KMS-11 (cell line): ENCODE data around the gene NCCRP1.

Experiments
- H2AFZ ChIP-seq: fragments of 200-600 bp; sonication (generic); 2 replicates; pipeline ENCODE4 v1.6.1; 2016; ENCODE audit warnings: antibody characterized with exemption, mixed run types, low read depth
- H3K27ac ChIP-seq: fragments of 200-600 bp; sonication (generic); 2 replicates; pipeline ENCODE4 v1.6.1; 2016; ENCODE audit warnings: mild to moderate bottlenecking, mixed run types
- H3K27me3 ChIP-seq: fragments of 200-600 bp; sonication (generic); 2 replicates; pipeline ENCODE4 v1.6.1; 2017; ENCODE audit warnings: mild to moderate bottlenecking, low read depth, mixed run types, moderate library complexity; ENCODE audit not compliant: insufficient read depth
- H3K36me3 ChIP-seq: fragments of 200-600 bp; sonication (generic); 2 replicates; pipeline ENCODE4 v1.6.1; 2017; ENCODE audit warnings: mild to moderate bottlenecking, mixed run types; ENCODE audit not compliant: insufficient read depth
- H3K4me1 ChIP-seq: fragments of 200-600 bp; sonication (generic); 2 replicates; pipeline ENCODE4 v1.6.1; 2016; ENCODE audit warnings: mild to moderate bottlenecking, low read depth, mixed run types; ENCODE audit not compliant: poor library complexity, severe bottlenecking
- H3K4me2 ChIP-seq: fragments of 200-600 bp; sonication (generic); 2 replicates; pipeline ENCODE4 v1.7.0; 2016; ENCODE audit warnings: mild to moderate bottlenecking, mixed run types
- H3K4me3 ChIP-seq: fragments of 200-600 bp; sonication (generic); IDR thresholded peaks from 2 replicates; pipeline ENCODE4 v1.6.1; 2017; ENCODE audit warnings: low read depth, low read length, mixed read lengths; ENCODE audit not compliant: insufficient read depth
- H3K79me2 ChIP-seq: fragments of 200-600 bp; sonication (generic); 2 replicates; pipeline ENCODE4 v1.6.1; 2016; ENCODE audit warnings: low read depth, mixed run types; ENCODE audit not compliant: insufficient read depth
- H3K9ac ChIP-seq: fragments of 200-600 bp; sonication (generic); 2 replicates; pipeline ENCODE4 v1.6.1; 2016; ENCODE audit warnings: mild to moderate bottlenecking, mixed run types
- H4K20me1 ChIP-seq: fragments of 200-600 bp; sonication (generic); 2 replicates; pipeline ENCODE4 v1.6.1; 2016; ENCODE audit warnings: mild to moderate bottlenecking, mixed run types; ENCODE audit not compliant: insufficient read depth
- CTCF ChIP-seq: fragments of 200-600 bp; sonication (generic); conservative IDR thresholded peaks from 2 replicates; pipeline ENCODE4 v1.6.1; 2017; ENCODE audit warnings: low read depth, mild to moderate bottlenecking, antibody characterized with exemption, low read length, moderate library complexity, mixed read lengths

Gene NCCRP1

GRCh38 chr19:39174142-39174541 lies 22.6 kb upstream of the NCCRP1 start:
- H3K36me3 ChIP-seq = no peaks in the 10 kb centered on the region
- H3K4me1 ChIP-seq = no peaks in the 10 kb centered on the region
- H3K4me3 ChIP-seq = no peak overlapping the region
- H3K27me3 ChIP-seq = no peaks in the 10 kb centered on the region
- no peaks in the 10 kb centered on the region for H3K79me2 ChIP-seq
- no peak overlapping the region for H3K4me2 ChIP-seq
- H3K9ac ChIP-seq = no peak overlapping the region
- no peak overlapping the region for H3K27ac ChIP-seq
- no peak for TF ChIP-seq CTCF
- H4K20me1 ChIP-seq = no peaks in the 10 kb centered on the region
- no peak overlapping the region for H2AFZ ChIP-seq

- Histone ChIP-seq H4K20me1 (no peaks in the 10 kb centered on the region), H3K9ac (no peak overlapping the region), H3K4me2 (no peak overlapping the region), H3K4me3 (no peak overlapping the region), H3K36me3 (no peaks in the 10 kb centered on the region), H3K27me3 (no peaks in the 10 kb centered on the region), H3K4me1 (no peaks in the 10 kb centered on the region), H3K79me2 (no peaks in the 10 kb centered on the region), H3K27ac (no peak overlapping the region), H2AFZ (no peak overlapping the region)
- no peak for TF ChIP-seq CTCF
These were observed 21.9 kb upstream of the NCCRP1 start for GRCh38 chr19:39174558-39175544.

GRCh38 chr19:39175564-39175963 lies 21.2 kb upstream of the NCCRP1 start:
- Histone ChIP-seq H3K27me3 (no peaks in the 10 kb centered on the region), H2AFZ (no peak overlapping the region), H3K36me3 (no peaks in the 10 kb centered on the region), H3K4me3 (no peak overlapping the region), H3K4me2 (no peak overlapping the region), H3K79me2 (no peaks in the 10 kb centered on the region), H4K20me1 (no peaks in the 10 kb centered on the region), H3K4me1 (no peaks in the 10 kb centered on the region), H3K9ac (no peak overlapping the region), H3K27ac (no peak overlapping the region)
- TF ChIP-seq CTCF = no peak

- no peaks in the 10 kb centered on the region for H4K20me1 ChIP-seq
- no peak overlapping the region for H3K4me3 ChIP-seq
- no peaks in the 10 kb centered on the region for H3K36me3 ChIP-seq
- no peak overlapping the region for H3K27ac ChIP-seq
- H3K9ac ChIP-seq = no peak overlapping the region
- TF ChIP-seq CTCF = no peak
- no peaks in the 10 kb centered on the region for H3K4me1 ChIP-seq
- H3K27me3 ChIP-seq = no peaks in the 10 kb centered on the region
- H2AFZ ChIP-seq = no peak overlapping the region
- H3K79me2 ChIP-seq = no peaks in the 10 kb centered on the region
- H3K4me2 ChIP-seq = no peak overlapping the region
These were observed 19.6 kb upstream of the NCCRP1 start for GRCh38 chr19:39177110-39177699.
